Measurements from ENCODE around the gene MYO16. TPM values are rescaled to one million over a fixed set of nuclear protein-coding genes. Genes with fewer than 3 reads are reported as not detected.

The MYO16 gene
- total RNA-seq, 1 experiment from 2014 or later = not detected

DNA sequence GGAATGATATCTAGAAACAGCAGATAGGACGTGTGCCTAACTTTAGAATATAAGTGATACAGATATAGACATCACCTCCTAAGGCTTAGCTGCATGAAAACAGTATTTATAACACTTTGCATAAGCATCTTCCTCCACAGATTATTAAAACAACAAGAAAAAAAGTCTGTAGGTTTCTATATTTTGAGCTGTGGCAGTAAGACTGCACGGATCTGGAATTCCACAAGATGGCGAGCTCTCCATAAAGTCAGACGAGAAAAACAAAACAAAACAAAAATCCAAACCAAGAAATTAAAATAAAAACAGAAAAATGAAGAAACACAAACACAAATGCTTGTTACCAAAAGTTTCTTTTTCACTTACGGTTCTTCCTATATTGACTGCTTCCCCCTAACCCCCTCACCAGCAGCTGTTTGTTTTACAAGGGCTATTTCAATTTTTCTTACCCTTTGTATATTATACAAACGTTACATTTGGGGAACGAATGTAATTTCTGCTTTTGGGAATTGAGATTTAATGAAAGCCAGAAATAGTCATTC is 285.8 kb downstream of the MYO16 start:
- Mint-ChIP-seq H3K27me3 (ENCODE audit: low read depth) (no peaks in the 10 kb centered on the region), H3K9me3 (no peaks in the 10 kb centered on the region; a peak in 2 of 5 replicates), H3K36me3 (ENCODE audit: insufficient read depth in 1 of 3, low read depth in 3 of 3) (no peaks in the 10 kb centered on the region), H3K4me1 (peaks cover 21% of the 10 kb centered on the region in 2 experiments), H3K4me3 (no peak overlapping the region), H3K27ac (peak overlapping the region in 2 of 3 experiments; percentile 76 to 90; a peak in 4 of 7 replicates)
- no peak overlapping the region for H2BK12ac ChIP-seq (ENCODE audit: insufficient read length, low read depth, low read length)
- DNase-seq = no peak
- H2AFZ ChIP-seq (ENCODE audit: low read length) = no peak overlapping the region
- no peak overlapping the region for H3K18ac ChIP-seq (ENCODE audit: insufficient read length, low read depth, low read length)
- no peaks in the 10 kb centered on the region for H3K27me3 ChIP-seq (ENCODE audit: insufficient read depth, low read length)
- H3K23ac ChIP-seq (ENCODE audit: insufficient read length, low read depth, low read length) = no peak overlapping the region
- TF ChIP-seq, protein P1, sequence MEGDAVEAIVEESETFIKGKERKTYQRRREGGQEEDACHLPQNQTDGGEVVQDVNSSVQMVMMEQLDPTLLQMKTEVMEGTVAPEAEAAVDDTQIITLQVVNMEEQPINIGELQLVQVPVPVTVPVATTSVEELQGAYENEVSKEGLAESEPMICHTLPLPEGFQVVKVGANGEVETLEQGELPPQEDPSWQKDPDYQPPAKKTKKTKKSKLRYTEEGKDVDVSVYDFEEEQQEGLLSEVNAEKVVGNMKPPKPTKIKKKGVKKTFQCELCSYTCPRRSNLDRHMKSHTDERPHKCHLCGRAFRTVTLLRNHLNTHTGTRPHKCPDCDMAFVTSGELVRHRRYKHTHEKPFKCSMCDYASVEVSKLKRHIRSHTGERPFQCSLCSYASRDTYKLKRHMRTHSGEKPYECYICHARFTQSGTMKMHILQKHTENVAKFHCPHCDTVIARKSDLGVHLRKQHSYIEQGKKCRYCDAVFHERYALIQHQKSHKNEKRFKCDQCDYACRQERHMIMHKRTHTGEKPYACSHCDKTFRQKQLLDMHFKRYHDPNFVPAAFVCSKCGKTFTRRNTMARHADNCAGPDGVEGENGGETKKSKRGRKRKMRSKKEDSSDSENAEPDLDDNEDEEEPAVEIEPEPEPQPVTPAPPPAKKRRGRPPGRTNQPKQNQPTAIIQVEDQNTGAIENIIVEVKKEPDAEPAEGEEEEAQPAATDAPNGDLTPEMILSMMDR (conservative IDR thresholded peaks at IDR 0.05) = peak; percentile 68
- no peak overlapping the region for H3K27ac ChIP-seq (ENCODE audit: insufficient read length, low read depth, low read length)
- H4K91ac ChIP-seq (ENCODE audit: insufficient read length, low read depth, low read length) = no peak overlapping the region
- H3K56ac ChIP-seq (ENCODE audit: insufficient read length, low read depth, low read length) = no peak overlapping the region
- H3K4me2 ChIP-seq (ENCODE audit: insufficient read depth, insufficient read length, low read length) = no peak overlapping the region
- H3K9me3 ChIP-seq (ENCODE audit: control insufficient read depth, low read depth, low read length) = no peaks in the 10 kb centered on the region
- H3K4ac ChIP-seq (ENCODE audit: low read depth, low read length) = no peak overlapping the region
- no CpG with 5 or more reads among the region's 7 CpGs for WGBS (ENCODE audit: extremely low coverage, insufficient read length, low lambda C conversion rate)
- no peak overlapping the region for H4K8ac ChIP-seq (replicated peaks; ENCODE audit: insufficient read length, low read depth, low read length)
- H2AK5ac ChIP-seq (ENCODE audit: insufficient read length, low read length) = no peak overlapping the region
- no peak overlapping the region for H2BK5ac ChIP-seq (ENCODE audit: insufficient read length, low read length)
- H2BK15ac ChIP-seq (ENCODE audit: low read depth, low read length) = no peak overlapping the region
- H2BK20ac ChIP-seq (ENCODE audit: low read depth, low read length, poor library complexity, severe bottlenecking) = no peak overlapping the region
- no peaks in the 10 kb centered on the region for H4K20me1 ChIP-seq (ENCODE audit: control insufficient read depth, insufficient read depth, insufficient read length)
- H3K79me2 ChIP-seq (ENCODE audit: insufficient read depth, low read length) = no peaks in the 10 kb centered on the region
- H3K4me1 ChIP-seq (ENCODE audit: insufficient read depth, low read length) = no peaks in the 10 kb centered on the region; the same call in 1 of the 2 replicates
- H3T11ph ChIP-seq (ENCODE audit: low read length) = no peak overlapping the region
- no peak overlapping the region for H3K14ac ChIP-seq (ENCODE audit: insufficient read depth, low read length)
- H3K79me1 ChIP-seq (ENCODE audit: insufficient read depth, low read depth, low read length, poor library complexity, severe bottlenecking) = no peaks in the 10 kb centered on the region
- H3K9ac ChIP-seq (ENCODE audit: extremely low read depth, insufficient read length, low read length) = no peak overlapping the region
- H3K23me2 ChIP-seq (ENCODE audit: insufficient read length, low read depth, low read length, poor library complexity, severe bottlenecking) = no peaks in the 10 kb centered on the region
- no peak overlapping the region for H4K5ac ChIP-seq (ENCODE audit: insufficient read length, low read depth, low read length)
- no peak overlapping the region for H2BK120ac ChIP-seq (ENCODE audit: low read depth, low read length, poor library complexity, severe bottlenecking)
